ENCODE results near the gene DNM3. TPM values are rescaled to one million over a fixed set of nuclear protein-coding genes. Genes with fewer than 3 reads are reported as not detected.

DNM3 gene
- total and polyA plus RNA-seq, 2 donors (not counting 3 experiments of a cell fraction or from before 2014, with no cell fraction given), result 1.4 to 2.5 TPM

DNA sequence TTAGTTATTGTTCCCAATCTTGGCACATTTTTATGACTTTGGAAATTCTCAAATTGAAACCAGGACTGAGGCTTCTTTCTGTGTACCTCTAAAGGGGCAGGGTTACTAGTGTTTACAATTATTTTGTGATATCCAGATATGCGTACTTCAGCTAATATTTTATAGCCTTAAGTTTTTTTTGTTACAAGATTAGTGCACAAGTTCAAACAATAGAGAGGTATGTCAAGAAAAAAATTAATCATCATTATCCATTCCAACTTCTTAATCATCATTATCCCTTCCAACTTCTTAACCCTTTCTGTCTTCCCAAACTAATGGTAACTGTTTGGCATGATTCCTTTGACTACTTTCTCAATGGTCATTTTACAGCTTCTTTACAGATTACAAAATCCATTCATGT is 306.2 kb downstream of the DNM3 start:
- Histone ChIP-seq H3K27me3 (ENCODE audit: control insufficient read depth in 2 of 2, insufficient read depth in 2 of 2, low read length in 2 of 2) (no peaks in the 10 kb centered on the region), H3K9me1 (replicated peaks; ENCODE audit: control insufficient read depth, extremely low read depth, insufficient read depth, low read length) (no peaks in the 10 kb centered on the region), H3K9ac (replicated peaks; ENCODE audit: extremely low read depth, insufficient read depth, low read length) (no peak overlapping the region), H3K4me2 (ENCODE audit: insufficient read depth, low read length) (no peak overlapping the region), H3K4me1 (ENCODE audit: control insufficient read depth, extremely low read depth, insufficient read depth, low read length) (peaks cover 33% of the 10 kb centered on the region), H3K4me3 (replicated peaks in 1 of 3; ENCODE audit: insufficient read depth in 1 of 3, low read depth in 1 of 3, low read length in 3 of 3) (no peak overlapping the region), H3K79me2 (ENCODE audit: control insufficient read depth, insufficient read depth, low read length) (peaks cover 7% of the 10 kb centered on the region), H3K9me3 (replicated peaks; ENCODE audit: control insufficient read depth, insufficient read depth, low read length) (no peaks in the 10 kb centered on the region), H3K27ac (ENCODE audit: insufficient read depth, low read depth, low read length) (no peak overlapping the region), H2AFZ (ENCODE audit: low read depth, low read length) (no peak overlapping the region), H3K36me3 (ENCODE audit: control insufficient read depth in 2 of 2, extremely low read depth in 1 of 2, insufficient read depth in 2 of 2, low read length in 2 of 2) (no peaks in the 10 kb centered on the region), H4K20me1 (replicated peaks; ENCODE audit: control insufficient read depth, extremely low read depth, insufficient read depth, low read length) (no peaks in the 10 kb centered on the region)
- BruUV-seq (replicated peaks), result no TSS peak
- CTCF ChIA-PET, result interaction anchor here (1.4 to 3.3 kb wide), 4 partner anchors 25 to 252 kb away, joined by 4 to 14 read pairs (median 8); no protein-coding TSS in a partner anchor
- DNase-seq (ENCODE audit: low read depth, low spot score), result no peak
- dilution Hi-C loops (cut with MboI; ENCODE audit: extremely low pct_ligation_motif_present, low sequenced_read_pairs) (no loop called here), intact Hi-C loops (cut with micrococcal nuclease) (loop anchor here (10.0 kb wide), 1 partner anchor 757 kb away; no protein-coding TSS in a partner anchor)
- TF ChIP-seq CTCF (IDR thresholded peaks at IDR 0.05; ENCODE audit: extremely low read depth in 1 of 2, insufficient read depth in 1 of 2, low read depth in 1 of 2, low read length in 2 of 2) (no peak), POLR2A (IDR thresholded peaks at IDR 0.05; ENCODE audit: low read depth, low read length) (no peak), FOS (IDR thresholded peaks at IDR 0.05; ENCODE audit: borderline replicate concordance, insufficient read depth, low read length) (no peak), MAX (IDR thresholded peaks at IDR 0.05; ENCODE audit: insufficient read depth, insufficient read length) (no peak), GATA2 (IDR thresholded peaks at IDR 0.05; ENCODE audit: insufficient read depth, insufficient read length, low read depth, low read length) (no peak), JUN (IDR thresholded peaks at IDR 0.05; ENCODE audit: borderline replicate concordance, insufficient read depth, insufficient read length, low read depth) (no peak), EZH2 (IDR thresholded peaks at IDR 0.05; ENCODE audit: borderline replicate concordance, low read depth, low read length, severe bottlenecking) (no peak)
- POLR2A ChIA-PET, result no interaction called here
- no peak for FAIRE-seq
